ENCODE results near the gene ADPRS.

Gene ADPRS

DNA sequence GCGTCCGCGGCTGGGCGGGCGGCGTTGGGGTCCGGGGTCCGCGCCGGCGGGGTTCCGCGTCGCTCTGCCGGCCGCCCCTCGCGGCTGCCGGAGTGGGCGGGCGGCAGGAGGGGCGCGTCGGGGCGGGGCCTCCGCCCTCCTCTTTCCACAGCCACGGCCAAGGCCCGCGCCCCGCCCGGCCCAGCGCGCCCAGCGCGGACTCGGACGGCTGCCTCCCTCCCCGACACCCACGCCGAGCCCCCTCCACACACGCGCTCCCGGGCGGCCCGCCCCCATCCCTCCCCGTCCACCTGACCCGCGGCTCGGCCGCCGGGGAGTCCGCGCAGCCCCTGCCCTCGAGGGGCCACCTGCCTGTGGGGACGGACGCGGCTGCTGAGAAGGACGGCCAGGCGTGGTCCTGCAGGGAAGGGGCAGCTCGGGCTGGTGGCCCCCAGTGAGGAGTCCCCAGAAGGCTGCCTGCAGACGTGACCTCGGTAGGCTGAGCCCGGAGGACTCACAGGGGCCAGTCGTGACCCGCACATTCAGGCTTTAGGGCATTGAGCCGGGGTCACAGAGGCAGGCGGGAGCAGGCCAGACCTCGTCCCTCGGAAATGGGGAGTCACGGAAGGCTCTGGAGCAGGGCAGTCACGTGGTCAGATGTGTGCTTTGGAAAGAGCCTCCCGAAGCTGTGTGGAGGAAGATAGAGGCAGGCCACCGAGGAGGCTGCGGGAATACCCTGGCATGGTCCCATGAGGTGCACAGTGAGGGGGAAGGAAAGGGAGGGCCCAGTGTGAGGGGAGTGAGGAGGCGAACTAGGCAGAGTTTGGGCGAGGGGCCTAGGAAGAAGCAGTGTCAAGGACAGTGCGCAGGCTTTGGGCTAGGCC is 36.7 kb downstream of the ADPRS start, which contains the start of gene COL8A2:
COL8A2 (minus strand) TSS at position 94 of the 863 bp plus-strand sequence. CDS start 24,980 bp downstream, outside the sequence.
- Mint-ChIP-seq H3K27me3 (peaks cover 21 to 29% of the 10 kb centered on the region in 2 donors), H3K4me1 (peaks cover 28 to 39% of the 10 kb centered on the region in 2 donors), H3K4me3 (peak within 1 kb of the TSS; percentile 72 to 77), H3K27ac (peak within 1 kb of the TSS; percentile 69), H3K36me3 (no peaks in the 10 kb centered on the region), H3K9me3 (no peaks in the 10 kb centered on the region)
- no peak for DNase-seq
- peak in 1 of 2 donors; percentile 19 for ATAC-seq (replicated peaks)

DNA sequence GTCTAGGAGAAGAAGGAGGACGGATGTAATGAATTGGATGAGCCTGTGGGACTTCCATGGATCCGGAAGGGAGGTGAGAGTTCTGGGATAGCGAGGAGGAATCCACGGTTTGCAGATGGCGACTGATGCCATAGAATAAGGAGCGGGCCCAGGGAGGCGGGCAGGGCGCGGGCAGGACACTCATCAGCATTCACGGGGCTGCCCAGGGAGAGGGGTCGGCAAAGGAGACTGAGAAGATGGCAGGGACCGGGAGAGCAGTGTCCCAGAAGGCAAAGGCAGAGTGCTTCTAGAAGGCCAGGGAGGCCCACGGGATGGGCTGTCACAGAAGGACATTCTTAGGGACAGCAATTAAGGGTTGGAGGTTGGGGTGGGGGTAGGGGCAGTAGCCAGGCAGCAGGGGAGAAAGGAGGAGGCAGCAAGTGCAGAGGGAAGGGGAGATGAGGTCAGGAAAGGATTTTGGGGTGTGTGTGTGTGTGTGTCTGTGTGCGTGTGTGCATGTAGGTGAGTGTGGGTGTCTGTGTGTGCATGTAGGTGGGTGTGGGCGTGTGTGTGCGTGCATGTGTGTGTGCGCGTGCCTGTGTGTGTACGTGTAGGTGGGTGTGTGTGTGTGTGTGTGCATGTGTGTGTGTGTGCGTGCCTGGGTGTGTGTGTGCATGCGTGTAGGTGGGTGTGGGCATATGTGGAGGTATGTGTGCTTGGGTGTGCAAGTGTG is 37.5 kb downstream of the ADPRS start:
- no peaks in the 10 kb centered on the region for H3K9me3 Mint-ChIP-seq
- no peak overlapping the region for H3K27ac Mint-ChIP-seq
- H3K27me3 Mint-ChIP-seq, result peaks cover 21 to 29% of the 10 kb centered on the region in 2 donors
- peaks cover 28 to 39% of the 10 kb centered on the region in 2 donors for H3K4me1 Mint-ChIP-seq
- no peak for DNase-seq
- H3K36me3 Mint-ChIP-seq, result no peaks in the 10 kb centered on the region
- H3K4me3 Mint-ChIP-seq, result peak overlapping the region; percentile 70 to 73
- ATAC-seq (replicated peaks), result no peak

DNA sequence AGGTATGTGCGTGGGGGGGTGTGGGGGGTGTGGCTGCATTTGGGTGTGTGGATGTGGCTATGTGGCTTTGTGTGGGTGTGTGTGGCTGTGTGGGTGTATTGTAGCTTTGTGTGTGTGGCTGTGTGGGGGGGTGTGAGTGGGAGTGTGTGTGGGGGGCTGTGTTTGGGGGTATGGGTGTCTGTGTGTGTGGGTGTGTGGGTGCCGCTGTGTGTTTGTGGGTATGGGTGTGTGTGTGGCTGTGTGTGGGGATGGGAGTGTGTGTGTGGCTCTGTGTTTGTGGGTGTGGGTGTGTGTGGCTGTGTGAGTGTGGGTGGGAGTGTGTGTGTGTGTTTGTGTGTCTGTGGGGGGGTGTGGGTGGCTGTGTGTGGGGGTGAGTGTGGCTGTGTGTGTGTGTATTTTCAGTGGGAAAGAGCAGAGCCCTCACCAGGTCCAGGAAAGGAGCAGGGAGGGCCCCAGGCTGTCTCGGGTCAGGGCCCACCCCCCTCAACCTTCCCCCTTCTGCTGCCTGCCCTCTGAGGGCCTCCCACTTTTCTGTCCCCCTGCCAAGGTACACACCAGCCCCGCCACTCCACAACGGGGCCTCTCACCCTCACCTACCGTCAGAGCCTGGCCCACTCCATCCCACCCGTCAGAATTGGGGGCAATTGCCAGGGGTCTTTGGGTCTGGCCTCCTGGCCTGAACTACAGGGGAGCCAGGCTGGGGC is 38.3 kb downstream of the ADPRS start:
- Mint-ChIP-seq H3K4me3 (peak overlapping the region in 1 of 2 donors; percentile 6), H3K36me3 (no peaks in the 10 kb centered on the region), H3K27me3 (peaks cover 21 to 29% of the 10 kb centered on the region in 2 donors), H3K27ac (no peak overlapping the region), H3K4me1 (peaks cover 28 to 39% of the 10 kb centered on the region in 2 donors), H3K9me3 (no peaks in the 10 kb centered on the region)
- no peak for DNase-seq
- no peak for ATAC-seq (replicated peaks)

DNA sequence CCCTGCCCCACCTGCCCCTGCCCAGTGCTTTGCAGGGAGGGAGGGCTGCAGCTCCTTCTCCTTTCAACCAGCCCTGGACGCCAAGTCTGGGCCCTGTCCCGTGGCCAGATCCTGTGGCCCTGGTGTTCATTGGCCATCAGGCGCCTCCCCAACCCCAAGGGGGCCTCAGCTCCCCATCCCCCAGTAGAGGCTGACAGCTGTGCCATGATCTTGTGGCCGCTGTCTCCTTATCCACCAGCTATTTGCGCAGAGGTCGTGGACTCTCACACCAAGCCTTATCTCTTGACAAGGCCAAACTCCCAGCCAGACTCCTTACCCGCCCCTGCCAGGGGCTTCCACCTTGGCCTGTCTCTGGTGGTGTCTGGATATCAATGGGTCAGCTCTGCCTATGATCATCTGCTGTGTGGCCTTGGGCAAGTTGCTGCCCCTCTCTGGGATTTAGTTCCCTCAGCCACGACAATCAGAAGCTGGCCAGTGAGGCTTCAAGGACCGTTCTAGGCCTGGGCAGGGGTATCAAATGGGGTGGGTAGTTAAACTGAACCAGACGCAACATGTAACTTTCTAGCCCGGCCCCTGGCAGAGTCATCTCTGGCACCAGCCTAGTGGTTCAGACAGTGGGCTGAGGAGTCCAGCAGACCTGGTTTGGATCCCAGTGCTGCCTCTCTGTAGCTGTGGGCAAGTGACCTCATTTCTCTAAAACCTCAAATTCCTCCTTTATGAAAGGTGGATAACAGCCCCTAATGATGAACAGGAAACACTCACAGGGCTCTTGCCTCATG is 39.6 kb downstream of the ADPRS start:
- ATAC-seq (replicated peaks) (no peak), DNase-seq (no peak)
- Mint-ChIP-seq H3K27ac (no peak overlapping the region), H3K4me1 (peaks cover 18 to 27% of the 10 kb centered on the region in 2 donors), H3K36me3 (no peaks in the 10 kb centered on the region), H3K27me3 (peaks cover 21% of the 10 kb centered on the region in 2 donors), H3K9me3 (no peaks in the 10 kb centered on the region), H3K4me3 (no peak overlapping the region)

DNA sequence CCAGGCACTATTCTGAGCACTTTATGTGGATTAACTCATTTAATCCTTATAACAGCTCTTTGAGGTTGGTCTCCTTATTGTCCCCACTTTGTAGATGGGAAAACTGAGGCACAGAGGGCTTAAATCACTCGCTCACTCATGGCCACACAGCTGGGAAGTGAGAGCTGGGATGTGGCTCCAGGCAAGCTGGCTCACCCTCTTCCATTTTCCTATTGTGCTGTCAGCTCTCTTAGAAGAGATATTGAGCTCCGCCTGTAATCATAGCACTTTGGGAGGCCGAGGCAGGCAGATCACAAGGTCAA is 40.2 kb downstream of the ADPRS start:
- DNase-seq, result no peak
- ATAC-seq (replicated peaks), result no peak
- H3K9me3 Mint-ChIP-seq, result no peaks in the 10 kb centered on the region
- H3K27ac Mint-ChIP-seq, result no peak overlapping the region
- H3K4me1 Mint-ChIP-seq, result peaks cover 14 to 22% of the 10 kb centered on the region in 2 donors
- H3K36me3 Mint-ChIP-seq, result no peaks in the 10 kb centered on the region
- H3K4me3 Mint-ChIP-seq, result no peak overlapping the region
- H3K27me3 Mint-ChIP-seq, result peaks cover 17 to 21% of the 10 kb centered on the region in 2 donors

DNA sequence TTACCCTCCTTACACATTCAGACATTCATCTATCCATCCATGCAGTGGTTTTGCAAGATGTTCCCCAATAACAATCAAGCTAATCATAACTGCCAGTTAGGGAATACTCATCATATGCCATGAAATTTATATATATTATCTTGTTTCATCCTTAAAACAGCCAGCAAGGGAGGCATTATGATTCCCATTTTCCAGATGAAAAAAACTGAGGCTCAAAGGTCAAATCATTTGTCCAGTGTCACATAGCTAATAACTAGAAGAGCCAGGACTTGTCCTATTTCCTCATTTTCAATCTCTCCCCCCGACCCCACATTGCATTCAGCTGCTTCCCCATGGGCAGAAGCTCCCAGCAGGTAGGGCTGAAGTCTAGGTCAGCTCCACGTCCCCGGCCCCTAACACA is 43.3 kb downstream of the ADPRS start:
- no peak for ATAC-seq (replicated peaks)
- no peaks in the 10 kb centered on the region for H3K9me3 Mint-ChIP-seq

DNA sequence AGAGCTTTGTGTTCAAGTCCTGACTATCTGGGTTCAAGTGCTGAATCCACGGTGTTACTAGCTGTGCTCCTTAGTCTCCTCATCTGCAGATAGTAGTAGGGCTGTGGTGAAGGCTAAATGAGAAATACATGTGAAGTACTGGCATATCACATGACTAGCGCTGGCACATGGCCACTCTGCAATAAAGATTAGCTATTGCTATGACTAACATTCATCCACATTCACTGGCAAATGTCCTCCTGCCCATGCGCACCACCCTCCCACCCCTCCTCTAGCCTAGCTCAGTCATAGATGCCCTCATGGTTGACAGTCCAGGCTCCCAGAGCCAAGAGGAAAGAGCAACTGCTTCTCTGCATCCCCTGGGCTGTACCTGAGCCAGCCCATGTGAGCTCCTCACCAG is 44.8 kb downstream of the ADPRS start:
- H3K4me3 Mint-ChIP-seq, result no peak overlapping the region
- H3K27me3 Mint-ChIP-seq, result no peaks in the 10 kb centered on the region
- no peaks in the 10 kb centered on the region for H3K9me3 Mint-ChIP-seq
- H3K27ac Mint-ChIP-seq, result no peak overlapping the region
- peaks cover 0 to 4% of the 10 kb centered on the region in 2 donors for H3K4me1 Mint-ChIP-seq
- ATAC-seq (replicated peaks) (no peak), DNase-seq (no peak)
- H3K36me3 Mint-ChIP-seq, result peaks cover 5 to 19% of the 10 kb centered on the region in 2 donors

More for the DNA sequence above, 43.3 kb downstream of the ADPRS start:
- H3K4me3 Mint-ChIP-seq, result no peak overlapping the region
- no peak overlapping the region for H3K27ac Mint-ChIP-seq
- H3K4me1 Mint-ChIP-seq, result peaks cover 0 to 4% of the 10 kb centered on the region in 2 donors
- H3K27me3 Mint-ChIP-seq, result no peaks in the 10 kb centered on the region
- no peak for DNase-seq
- H3K36me3 Mint-ChIP-seq, result peaks cover 0 to 7% of the 10 kb centered on the region in 2 donors

DNA sequence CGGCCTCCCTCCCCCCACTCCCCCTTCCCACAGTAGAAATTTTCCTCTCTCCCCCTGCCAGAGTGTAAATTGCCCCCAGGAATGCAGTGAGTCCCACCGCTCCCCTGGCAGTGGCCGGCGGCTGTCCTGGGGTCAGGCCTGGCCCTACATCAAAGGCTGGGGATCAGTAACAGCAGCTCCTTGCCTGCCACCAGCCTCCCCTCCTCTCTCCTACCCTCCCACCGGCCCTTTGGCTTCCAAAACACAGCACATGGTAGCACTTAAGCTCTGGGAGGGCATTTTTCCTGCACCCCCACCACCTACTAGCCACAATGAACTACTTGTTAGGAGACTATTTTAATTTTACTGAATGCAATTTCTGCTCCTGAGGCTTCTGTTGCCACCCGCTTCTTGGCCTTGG is 45.3 kb downstream of the ADPRS start:
- Mint-ChIP-seq H3K27me3 (no peaks in the 10 kb centered on the region), H3K36me3 (peaks cover 5 to 21% of the 10 kb centered on the region in 2 donors), H3K4me1 (peaks cover 0 to 4% of the 10 kb centered on the region in 2 donors), H3K9me3 (no peaks in the 10 kb centered on the region), H3K4me3 (no peak overlapping the region), H3K27ac (no peak overlapping the region)
- DNase-seq (no peak), ATAC-seq (replicated peaks) (no peak)

DNA sequence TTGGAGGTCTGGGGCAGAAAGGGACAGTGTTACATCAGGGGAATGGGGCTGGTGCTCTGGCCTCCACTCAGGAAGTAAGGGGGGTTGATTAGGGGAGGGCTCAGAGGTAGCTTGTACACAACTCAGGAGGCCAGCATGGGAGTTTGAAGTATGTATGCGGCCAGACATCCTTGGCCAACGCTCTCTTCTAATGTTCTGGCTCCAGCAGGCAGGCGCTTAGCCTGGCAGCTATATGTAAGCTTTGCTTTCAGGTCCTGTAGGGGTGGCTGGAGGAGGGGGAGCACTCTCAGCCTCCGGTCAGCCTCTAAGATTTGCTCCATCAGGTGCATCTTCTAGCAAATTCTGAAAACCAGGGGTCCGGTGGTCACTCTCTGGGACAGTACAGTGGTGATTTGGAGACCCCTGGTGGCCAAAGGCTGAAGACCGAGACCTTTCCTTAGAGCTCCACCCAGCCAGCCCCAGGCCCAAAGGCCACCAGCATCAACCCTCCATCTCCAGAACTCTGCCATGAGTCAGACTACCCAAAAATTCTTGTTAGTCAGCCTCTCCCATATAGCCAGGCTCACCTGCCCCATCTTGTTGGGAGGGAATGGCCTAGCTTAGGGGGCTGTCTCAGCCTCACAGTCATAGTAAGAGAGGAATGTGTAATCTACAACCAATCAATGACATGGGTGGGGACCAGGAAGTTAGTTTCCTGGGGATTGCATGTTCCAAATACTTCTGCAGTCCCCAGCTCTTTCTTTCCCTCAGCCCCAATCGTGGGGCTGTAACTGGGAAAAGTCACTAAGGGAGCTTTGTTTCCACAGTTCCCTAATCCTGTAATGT is 46.0 kb downstream of the ADPRS start:
- no peak overlapping the region for H3K27ac Mint-ChIP-seq
- peaks cover 11 to 27% of the 10 kb centered on the region in 2 donors for H3K36me3 Mint-ChIP-seq
- ATAC-seq (replicated peaks), result peak; percentile 86 to 91
- H3K27me3 Mint-ChIP-seq, result no peaks in the 10 kb centered on the region
- peaks cover 4% of the 10 kb centered on the region in 2 donors for H3K4me1 Mint-ChIP-seq
- no peaks in the 10 kb centered on the region for H3K9me3 Mint-ChIP-seq
- H3K4me3 Mint-ChIP-seq, result no peak overlapping the region
- DNase-seq, result no peak

DNA sequence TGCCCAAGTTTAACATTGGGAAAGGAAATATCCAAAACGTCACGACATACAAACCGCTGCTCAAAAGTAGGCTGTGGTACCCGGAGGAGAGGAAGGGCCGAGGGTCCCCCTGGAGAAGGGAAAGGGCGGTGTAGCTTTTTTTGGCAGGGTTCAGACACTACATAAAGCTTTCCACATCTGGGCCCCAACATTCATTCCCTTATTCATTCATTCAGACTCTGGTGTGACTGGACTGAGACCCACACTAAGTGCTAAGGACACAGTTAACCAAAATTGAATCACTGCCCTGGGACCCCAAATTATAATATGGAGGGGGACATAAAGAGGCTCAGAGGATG is 46.6 kb downstream of the ADPRS start:
- Mint-ChIP-seq H3K9me3 (no peaks in the 10 kb centered on the region), H3K27ac (no peak overlapping the region), H3K27me3 (no peaks in the 10 kb centered on the region), H3K4me3 (no peak overlapping the region), H3K36me3 (peaks cover 14 to 33% of the 10 kb centered on the region in 2 donors), H3K4me1 (peaks cover 4 to 8% of the 10 kb centered on the region in 2 donors)
- no peak for ATAC-seq (replicated peaks)
- DNase-seq, result no peak

DNA sequence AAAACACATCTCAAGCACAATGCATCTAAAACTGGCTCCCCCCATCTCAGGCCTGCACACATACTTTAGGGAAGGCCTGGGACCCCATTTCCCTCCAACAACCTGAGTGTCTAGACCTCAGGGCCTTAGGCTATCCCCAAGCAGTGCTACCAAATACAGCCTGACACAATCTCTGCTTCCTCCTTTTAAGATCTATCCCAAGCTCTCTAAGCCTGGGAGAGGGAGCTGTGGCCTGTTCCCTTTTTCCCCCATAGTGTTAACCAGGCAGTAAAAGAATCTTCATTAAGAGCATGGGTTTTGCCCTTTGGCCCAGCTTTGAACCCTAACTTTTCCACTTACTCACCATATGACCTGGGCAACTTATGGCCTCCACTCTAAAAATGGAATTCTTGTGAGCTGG is 47.1 kb downstream of the ADPRS start:
- no peak overlapping the region for H3K4me3 Mint-ChIP-seq
- no peaks in the 10 kb centered on the region for H3K9me3 Mint-ChIP-seq
- H3K27ac Mint-ChIP-seq, result no peak overlapping the region
- H3K36me3 Mint-ChIP-seq, result peaks cover 14 to 33% of the 10 kb centered on the region in 2 donors
- H3K4me1 Mint-ChIP-seq, result peaks cover 4 to 11% of the 10 kb centered on the region in 2 donors
- H3K27me3 Mint-ChIP-seq, result no peaks in the 10 kb centered on the region
- ATAC-seq (replicated peaks) (no peak), DNase-seq (no peak)

DNA sequence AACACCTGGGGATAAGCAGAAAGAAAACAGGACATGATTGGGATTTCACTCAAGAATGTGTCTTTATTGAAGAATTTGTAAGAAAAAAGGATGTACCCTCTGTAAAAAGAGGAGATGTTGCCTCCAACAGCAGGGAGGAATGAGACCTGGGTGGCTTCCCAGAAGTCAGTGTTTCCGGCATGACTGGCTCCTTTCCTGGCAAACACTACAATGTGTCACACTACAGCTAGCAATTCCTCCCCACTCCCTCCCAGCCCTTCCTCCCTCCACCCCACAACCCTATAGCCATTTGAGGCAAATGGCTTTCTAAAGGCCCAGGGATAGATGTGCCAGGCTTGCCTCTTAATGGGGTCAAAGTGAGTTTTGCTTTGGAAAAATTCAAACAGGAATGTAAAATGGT is 47.8 kb downstream of the ADPRS start:
- H3K36me3 Mint-ChIP-seq, result peaks cover 14 to 38% of the 10 kb centered on the region in 2 donors
- ATAC-seq (replicated peaks) (no peak), DNase-seq (no peak)
- H3K27me3 Mint-ChIP-seq, result no peaks in the 10 kb centered on the region
- no peak overlapping the region for H3K4me3 Mint-ChIP-seq
- peaks cover 6 to 19% of the 10 kb centered on the region in 2 donors for H3K4me1 Mint-ChIP-seq
- H3K9me3 Mint-ChIP-seq, result no peaks in the 10 kb centered on the region
- H3K27ac Mint-ChIP-seq, result peak overlapping the region; percentile 25

DNA sequence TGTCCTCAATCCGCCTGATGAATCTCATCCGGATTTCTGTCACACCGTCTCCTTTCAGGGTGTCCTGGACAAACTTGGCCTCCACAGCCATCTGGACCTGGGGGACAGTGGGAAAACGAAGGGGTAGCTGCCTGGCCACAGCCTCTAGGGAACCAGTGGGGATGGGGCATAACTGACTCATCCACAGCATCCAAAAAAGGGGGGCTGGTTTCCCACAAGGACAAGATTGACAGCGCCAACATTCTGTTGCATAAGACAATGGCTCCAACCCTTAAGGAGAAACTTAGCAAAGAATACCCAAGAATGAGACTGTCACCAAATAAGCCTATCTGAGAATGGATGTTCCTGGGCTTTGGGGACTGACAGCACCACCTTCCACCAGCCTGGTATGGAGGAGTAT is 48.5 kb downstream of the ADPRS start:
- no peak overlapping the region for H3K4me3 Mint-ChIP-seq
- no peaks in the 10 kb centered on the region for H3K9me3 Mint-ChIP-seq
- DNase-seq (no peak), ATAC-seq (replicated peaks) (no peak)
- H3K4me1 Mint-ChIP-seq, result peaks cover 9 to 26% of the 10 kb centered on the region in 2 donors
- H3K27ac Mint-ChIP-seq, result no peak overlapping the region
- H3K36me3 Mint-ChIP-seq, result peaks cover 14 to 44% of the 10 kb centered on the region in 2 donors
- no peaks in the 10 kb centered on the region for H3K27me3 Mint-ChIP-seq
